ENCODE data around the gene MRPL50. TPM values are rescaled to one million over a fixed set of nuclear protein-coding genes. Genes with fewer than 3 reads are reported as not detected.

Gene MRPL50
- total and polyA plus RNA-seq, 9 of the 15 experiments (the other 6 are each of a cell fraction or from before 2014, with no cell fraction given): 17.5 to 107 (median 37.4) TPM

- no TSS peak for BruUV-seq (replicated peaks)
- no peaks in the 10 kb centered on the region for H3K4me1 ChIP-seq (replicated peaks in 1 of 2; ENCODE audit: control insufficient read depth in 2 of 2, insufficient read depth in 2 of 2, low read length in 2 of 2)
Measured at GRCh38 chr9:101438523-101438922, 40.1 kb upstream of the MRPL50 start.

More at GRCh38 chr9:101438523-101438922, 40.1 kb upstream of the MRPL50 start:
- in situ Hi-C loops (cut with MboI): no loop called here
- Histone ChIP-seq H3K4me3 (no peak overlapping the region), H3K9me1 (ENCODE audit: control insufficient read depth, insufficient read depth, low read length) (no peaks in the 10 kb centered on the region), H2AFZ (ENCODE audit: low read depth, low read length) (no peak overlapping the region), H3K9ac (ENCODE audit: insufficient read depth in 1 of 2, low read depth in 2 of 2, low read length in 2 of 2) (no peak overlapping the region), H3K9me3 (replicated peaks; ENCODE audit: control insufficient read depth, insufficient read depth, low read depth, low read length) (no peaks in the 10 kb centered on the region), H4K20me1 (replicated peaks; ENCODE audit: control insufficient read depth, insufficient read depth, low read length) (no peaks in the 10 kb centered on the region), H3K4me2 (ENCODE audit: insufficient read depth, low read length) (no peak overlapping the region), H3K27me3 (ENCODE audit: control insufficient read depth in 2 of 2, insufficient read depth in 2 of 2, low read length in 2 of 2) (peaks cover 7 to 11% of the 10 kb centered on the region in 2 experiments; a peak in 3 of 5 replicates), H3K79me2 (ENCODE audit: control insufficient read depth, insufficient read depth, low read length) (no peaks in the 10 kb centered on the region), H3K27ac (ENCODE audit: extremely low read depth, low read depth, low read length) (no peak overlapping the region), H3K36me3 (ENCODE audit: control insufficient read depth, insufficient read depth, low read length) (no peaks in the 10 kb centered on the region)
- DNase-seq (ENCODE audit: extremely low read depth in 1 of 4, low spot score in 3 of 4): no peak
- ATAC-seq: no peak
- no peak for FAIRE-seq
- WGBS (ENCODE audit: insufficient coverage, low coverage, missing lambda C conversion rate): 2% methylated on average over 3 of the region's 3 CpGs
- ChIA-PET CTCF (ENCODE audit: low intra/inter-chr PET ratio) (no interaction called here), POLR2A (interaction anchor here (1.0 kb wide), 1 partner anchor 30 kb away, joined by 3 read pairs; no protein-coding TSS in a partner anchor)
- TF ChIP-seq CREM (IDR thresholded peaks at IDR 0.05; ENCODE audit: low read depth): no peak
- TF ChIP-seq OTX1 (CRISPR knock-in tag; IDR thresholded peaks at IDR 0.05): no peak
- no peak for TF ChIP-seq HNRNPH1 (optimal IDR thresholded peaks at IDR 0.05; ENCODE audit: low read depth, low read length)
- no peak for TF ChIP-seq TFAP4 (CRISPR knock-in tag; IDR thresholded peaks at IDR 0.05; ENCODE audit: borderline replicate concordance)
- TF ChIP-seq NR0B1 (IDR thresholded peaks at IDR 0.05; ENCODE audit: partially characterized antibody): no peak
- no peak for TF ChIP-seq EP400 (IDR thresholded peaks at IDR 0.05)
- intact Hi-C loops (cut with micrococcal nuclease): no loop called here

All from K562 (cell line).